IMR-90 (cell line): ENCODE data around the gene KLRF2.

Experiments used
- BHLHE40 ChIP-seq: fragments of 150-350 bp; IDR thresholded peaks from 2 replicates; pipeline ENCODE4 v1.6.1; 2016; ENCODE audit warnings: mild to moderate bottlenecking, low read depth, low read length
- CEBPB ChIP-seq: IDR thresholded peaks from 2 replicates; pipeline ENCODE4 v1.6.1; 2012; ENCODE audit warnings: low read depth, low read length, improper control_type of control experiment
- FOS ChIP-seq: fragments of 150-350 bp; IDR thresholded peaks from 2 replicates; pipeline ENCODE4 v1.6.1; 2016; ENCODE audit warnings: low read depth, low read length
- MAZ ChIP-seq: IDR thresholded peaks from 2 replicates; pipeline ENCODE4 v1.6.1; 2012; ENCODE audit warnings: low read depth, mild to moderate bottlenecking, low read length, improper control_type of control experiment, moderate library complexity, borderline replicate concordance
- MXI1 ChIP-seq: IDR thresholded peaks from 2 replicates; pipeline ENCODE4 v1.6.1; 2012; ENCODE audit warnings: low read depth, mild to moderate bottlenecking, low read length, moderate library complexity, borderline replicate concordance
- NFE2L2 ChIP-seq: fragments of 150-350 bp; IDR thresholded peaks from 2 replicates; pipeline ENCODE4 v1.6.1; 2016; ENCODE audit warnings: low read depth, mild to moderate bottlenecking, low read length
- POLR2A ChIP-seq: IDR thresholded peaks from 2 replicates; pipeline ENCODE4 v1.6.1; 2012; ENCODE audit warnings: mild to moderate bottlenecking, low read depth, low read length
- RCOR1 ChIP-seq: IDR thresholded peaks from 2 replicates; pipeline ENCODE4 v1.6.1; 2012; ENCODE audit warnings: mild to moderate bottlenecking, low read length, improper control_type of control experiment; ENCODE audit not compliant: insufficient replicate concordance
- RFX5 ChIP-seq: IDR thresholded peaks from 2 replicates; pipeline ENCODE4 v1.8.0; 2012; ENCODE audit warnings: low read depth, mild to moderate bottlenecking, low read length, moderate library complexity
- SMC3 ChIP-seq: fragments of 150-350 bp; IDR thresholded peaks from 2 replicates; pipeline ENCODE4 v1.6.1; 2016; ENCODE audit warnings: low read depth, mild to moderate bottlenecking, antibody characterized with exemption, low read length, moderate library complexity
- TF ChIP-seq, protein P1 (sequence below): conservative IDR thresholded peaks from 2 replicates; pipeline ENCODE4 v1.5.1; 2012; ENCODE audit warnings: mild to moderate bottlenecking, low read depth, low read length, improper control_type of control experiment
- TF ChIP-seq, protein P2 (sequence below): fragments of 150-350 bp; IDR thresholded peaks from 2 replicates; pipeline ENCODE4 v1.6.1; 2017; ENCODE audit warnings: mild to moderate bottlenecking, antibody characterized with exemption, low read length, low read depth
- TF ChIP-seq, protein P3 (sequence below): fragments of 150-350 bp; IDR thresholded peaks from 2 replicates; pipeline ENCODE4 v1.6.1; 2016; ENCODE audit warnings: low read depth, mild to moderate bottlenecking, low read length, moderate library complexity, borderline replicate concordance

DNA sequence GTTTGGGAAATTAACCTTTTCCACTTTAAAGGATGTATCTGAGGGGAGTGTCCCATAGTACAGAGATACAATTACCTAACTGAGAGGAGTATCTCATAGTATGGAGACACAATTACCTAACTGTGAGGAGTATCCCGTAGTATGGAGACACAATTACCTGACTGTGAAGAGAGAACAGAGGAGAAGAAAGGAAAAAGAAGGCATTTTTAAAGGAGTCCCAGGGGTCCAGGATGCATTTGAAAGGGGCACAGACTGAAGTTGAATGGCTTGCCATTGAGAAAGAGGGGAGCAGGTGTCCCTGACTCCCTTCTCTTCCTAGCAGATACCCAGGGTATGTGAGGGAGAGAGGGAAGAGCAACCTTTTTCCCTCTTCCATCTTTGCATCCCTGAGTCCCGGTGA lies 17.9 kb downstream of the KLRF2 start:
- TF ChIP-seq, protein P1, sequence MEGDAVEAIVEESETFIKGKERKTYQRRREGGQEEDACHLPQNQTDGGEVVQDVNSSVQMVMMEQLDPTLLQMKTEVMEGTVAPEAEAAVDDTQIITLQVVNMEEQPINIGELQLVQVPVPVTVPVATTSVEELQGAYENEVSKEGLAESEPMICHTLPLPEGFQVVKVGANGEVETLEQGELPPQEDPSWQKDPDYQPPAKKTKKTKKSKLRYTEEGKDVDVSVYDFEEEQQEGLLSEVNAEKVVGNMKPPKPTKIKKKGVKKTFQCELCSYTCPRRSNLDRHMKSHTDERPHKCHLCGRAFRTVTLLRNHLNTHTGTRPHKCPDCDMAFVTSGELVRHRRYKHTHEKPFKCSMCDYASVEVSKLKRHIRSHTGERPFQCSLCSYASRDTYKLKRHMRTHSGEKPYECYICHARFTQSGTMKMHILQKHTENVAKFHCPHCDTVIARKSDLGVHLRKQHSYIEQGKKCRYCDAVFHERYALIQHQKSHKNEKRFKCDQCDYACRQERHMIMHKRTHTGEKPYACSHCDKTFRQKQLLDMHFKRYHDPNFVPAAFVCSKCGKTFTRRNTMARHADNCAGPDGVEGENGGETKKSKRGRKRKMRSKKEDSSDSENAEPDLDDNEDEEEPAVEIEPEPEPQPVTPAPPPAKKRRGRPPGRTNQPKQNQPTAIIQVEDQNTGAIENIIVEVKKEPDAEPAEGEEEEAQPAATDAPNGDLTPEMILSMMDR, result no peak
- TF ChIP-seq, protein P2, sequence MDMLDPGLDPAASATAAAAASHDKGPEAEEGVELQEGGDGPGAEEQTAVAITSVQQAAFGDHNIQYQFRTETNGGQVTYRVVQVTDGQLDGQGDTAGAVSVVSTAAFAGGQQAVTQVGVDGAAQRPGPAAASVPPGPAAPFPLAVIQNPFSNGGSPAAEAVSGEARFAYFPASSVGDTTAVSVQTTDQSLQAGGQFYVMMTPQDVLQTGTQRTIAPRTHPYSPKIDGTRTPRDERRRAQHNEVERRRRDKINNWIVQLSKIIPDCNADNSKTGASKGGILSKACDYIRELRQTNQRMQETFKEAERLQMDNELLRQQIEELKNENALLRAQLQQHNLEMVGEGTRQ, result no peak
- no peak for TF ChIP-seq RCOR1
- TF ChIP-seq NFE2L2, result no peak
- no peak for TF ChIP-seq MAZ
- TF ChIP-seq POLR2A, result no peak
- TF ChIP-seq SMC3, result no peak
- no peak for TF ChIP-seq FOS
- no peak for TF ChIP-seq MXI1
- TF ChIP-seq CEBPB, result no peak
- no peak for TF ChIP-seq RFX5
- TF ChIP-seq BHLHE40, result no peak
- TF ChIP-seq, protein P3, sequence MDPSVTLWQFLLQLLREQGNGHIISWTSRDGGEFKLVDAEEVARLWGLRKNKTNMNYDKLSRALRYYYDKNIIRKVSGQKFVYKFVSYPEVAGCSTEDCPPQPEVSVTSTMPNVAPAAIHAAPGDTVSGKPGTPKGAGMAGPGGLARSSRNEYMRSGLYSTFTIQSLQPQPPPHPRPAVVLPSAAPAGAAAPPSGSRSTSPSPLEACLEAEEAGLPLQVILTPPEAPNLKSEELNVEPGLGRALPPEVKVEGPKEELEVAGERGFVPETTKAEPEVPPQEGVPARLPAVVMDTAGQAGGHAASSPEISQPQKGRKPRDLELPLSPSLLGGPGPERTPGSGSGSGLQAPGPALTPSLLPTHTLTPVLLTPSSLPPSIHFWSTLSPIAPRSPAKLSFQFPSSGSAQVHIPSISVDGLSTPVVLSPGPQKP, result no peak
